Activated CD4-positive, alpha-beta T cell treated with anti-CD3 and anti-CD28 coated beads, Interleukin-2, amount 50 U/mL, for 4 hours (primary cell): ENCODE data around the gene EVC.
A peak's percentile ranks its signal among the peaks of the same experiment; 100 is the strongest.
"Not testable (repeated sequence)": the region's sequence is repeated elsewhere in the genome, so short reads cannot be mapped to it uniquely, and the experiment has no call there.

Experiments used
- DNase-seq, 2 experiments: peaks; one replicate each; pipeline ENCODE4 v3.0.0-alpha.2; 2020

EVC gene

DNA sequence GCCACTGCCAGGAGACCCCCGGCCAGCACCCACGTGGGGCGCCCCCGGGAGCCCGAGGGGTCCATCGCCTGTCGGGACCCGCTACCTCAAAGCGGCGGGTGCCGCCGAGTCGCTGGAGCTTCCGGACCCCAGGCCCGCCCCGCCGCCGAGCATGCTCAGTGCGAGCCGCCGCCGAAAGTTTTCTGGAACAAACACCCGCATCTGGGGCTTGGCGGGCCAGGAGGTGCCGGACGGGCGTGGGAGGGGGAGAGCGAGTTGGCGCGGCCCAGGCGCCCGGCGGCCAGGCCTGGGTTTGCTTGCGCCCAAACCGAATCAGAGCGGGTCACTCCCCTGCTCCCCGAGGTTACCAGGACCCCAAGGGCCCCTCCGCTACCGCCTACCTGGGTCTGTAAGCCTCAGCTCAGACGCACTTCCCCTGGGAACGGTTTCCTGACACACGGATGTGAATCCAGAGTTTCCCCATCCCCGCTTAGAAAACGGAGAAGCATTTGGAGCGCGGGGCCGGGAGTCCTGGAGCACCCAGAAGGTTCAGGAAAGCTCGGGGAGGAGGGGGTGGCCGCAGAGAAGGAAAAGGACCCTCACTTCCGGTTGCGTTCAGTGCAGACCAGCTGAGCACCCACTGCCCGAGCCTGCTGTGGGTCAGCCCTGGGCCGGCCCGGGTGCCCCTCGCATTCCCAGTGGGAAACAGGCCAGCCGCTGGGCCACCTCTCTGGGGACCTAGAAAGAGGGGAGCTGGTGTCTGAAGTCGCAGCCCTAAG is 2.4 kb upstream of the EVC start, which contains the start of gene EVC2:
Gene EVC2, minus strand, starts transcription at position 111 of the 758 bp plus-strand sequence. Its CDS starts 46 bp downstream, at position 65.
- DNase-seq, result peak in 1 of 2 experiments; percentile 7

DNA sequence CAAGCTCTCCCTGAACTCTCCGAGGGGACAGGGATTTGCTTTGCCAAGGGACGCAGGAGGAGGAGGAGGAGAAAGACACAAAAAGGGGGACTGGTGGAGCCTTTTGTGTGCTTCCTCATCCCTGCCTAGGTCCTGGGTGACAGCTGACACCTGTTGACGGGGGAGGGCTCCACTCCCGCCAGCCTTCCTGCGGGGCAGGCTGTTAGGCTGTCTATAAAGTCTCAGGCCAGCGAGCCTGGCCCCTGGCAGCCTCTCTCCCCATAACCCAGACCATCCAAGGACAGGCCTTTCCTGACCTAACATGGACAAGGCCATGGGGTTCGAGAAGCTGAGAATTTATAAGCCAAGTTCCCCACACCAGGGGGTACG is 1.8 kb upstream of the EVC start:
- no peak for DNase-seq

DNA sequence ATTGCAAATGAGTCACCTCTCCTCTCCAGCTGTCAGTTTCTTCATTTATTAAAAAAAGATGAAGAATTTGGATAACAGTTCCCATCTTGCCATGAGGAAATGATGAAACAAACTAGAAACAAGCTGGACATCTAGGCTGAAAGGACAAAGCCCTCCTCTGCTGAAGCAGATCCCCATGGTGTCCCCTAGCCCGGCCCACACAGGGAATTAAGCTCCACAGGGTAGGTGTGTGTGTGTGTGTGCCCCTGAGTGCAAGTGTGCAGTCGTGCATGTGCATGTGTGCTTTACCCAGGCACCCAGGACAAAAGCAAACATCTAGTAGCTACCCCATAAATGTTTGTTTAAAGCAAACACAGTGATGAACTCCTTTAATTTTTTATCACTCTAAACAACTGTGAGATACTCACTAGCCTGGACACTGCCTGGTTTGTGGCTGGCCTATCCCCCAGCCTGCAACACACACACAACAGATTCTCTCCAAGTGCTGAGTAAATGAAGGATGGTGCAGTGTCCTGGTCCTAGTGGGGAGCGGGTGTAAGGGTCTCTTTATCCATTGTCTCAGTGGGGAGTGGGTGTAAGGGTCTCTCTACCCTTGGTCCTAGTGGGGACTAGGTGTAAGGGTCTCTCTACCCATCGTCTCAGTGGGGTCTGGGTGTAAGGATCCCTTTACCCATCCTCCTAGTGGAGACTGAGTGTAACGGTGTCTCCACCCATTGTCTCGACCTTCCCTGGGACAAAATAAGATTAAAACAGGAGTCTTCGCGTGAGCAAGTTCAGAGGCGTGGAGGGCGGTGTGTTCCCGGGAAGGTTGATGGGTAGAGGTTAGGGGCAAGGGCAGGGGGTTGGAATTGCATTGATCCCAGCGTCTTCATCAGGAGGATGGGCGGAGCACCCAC is 688 bp upstream of the EVC start:
- DNase-seq, result no peak

DNA sequence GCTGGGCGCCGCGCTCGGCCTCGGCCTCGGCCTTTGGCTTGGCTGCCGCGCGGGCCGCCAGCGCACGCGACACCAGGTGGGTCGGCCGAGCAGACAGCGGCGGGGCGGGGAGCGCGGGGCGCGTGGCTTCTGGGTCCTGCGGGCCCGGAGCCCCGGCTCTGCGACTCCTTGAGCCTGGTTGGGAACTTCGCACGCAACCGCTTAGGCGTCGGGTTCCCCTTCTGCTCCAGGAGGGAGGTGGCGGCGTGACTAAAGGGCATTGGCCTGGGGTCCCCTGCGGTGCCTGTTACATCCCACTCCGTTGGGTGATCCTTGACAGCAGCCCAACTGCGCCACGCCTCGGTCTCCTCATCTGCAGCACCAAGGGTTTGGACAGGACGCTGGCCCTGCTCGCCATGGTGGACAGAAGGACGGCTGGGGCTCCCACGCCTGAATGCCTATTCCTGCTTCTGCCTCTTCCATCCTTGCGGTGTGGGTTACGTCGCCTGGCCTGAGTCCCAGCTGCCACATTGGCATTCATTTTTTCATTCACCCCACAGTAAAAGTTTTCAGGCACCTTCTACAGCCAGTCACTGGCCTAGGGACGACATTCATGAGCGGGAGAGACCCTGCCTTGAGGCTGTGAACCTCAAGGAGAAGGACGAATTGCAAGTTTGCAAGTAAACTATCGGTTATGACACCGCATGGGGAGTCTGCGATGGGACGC is 631 bp downstream of the EVC start:
- no peak for DNase-seq

DNA sequence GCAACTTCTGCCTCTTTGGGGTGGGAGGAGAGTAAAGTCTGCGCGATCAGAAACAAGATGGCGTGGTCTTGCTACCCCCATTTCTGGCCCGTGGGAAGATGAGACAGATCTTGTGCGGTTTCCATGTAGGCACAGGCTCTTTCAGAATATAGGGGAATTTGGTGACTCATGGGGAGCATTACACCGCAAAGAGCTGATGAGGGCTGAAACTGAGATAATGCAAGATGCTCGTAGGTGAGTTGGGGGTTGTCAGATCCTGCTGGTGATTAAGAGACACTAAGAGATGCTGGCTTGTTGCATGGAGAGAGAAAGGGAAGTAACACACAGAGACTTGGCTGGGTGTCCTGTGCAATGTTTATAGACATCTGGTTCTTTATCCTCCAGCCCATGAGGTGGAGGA is 1.5 kb downstream of the EVC start:
- no peak for DNase-seq

DNA sequence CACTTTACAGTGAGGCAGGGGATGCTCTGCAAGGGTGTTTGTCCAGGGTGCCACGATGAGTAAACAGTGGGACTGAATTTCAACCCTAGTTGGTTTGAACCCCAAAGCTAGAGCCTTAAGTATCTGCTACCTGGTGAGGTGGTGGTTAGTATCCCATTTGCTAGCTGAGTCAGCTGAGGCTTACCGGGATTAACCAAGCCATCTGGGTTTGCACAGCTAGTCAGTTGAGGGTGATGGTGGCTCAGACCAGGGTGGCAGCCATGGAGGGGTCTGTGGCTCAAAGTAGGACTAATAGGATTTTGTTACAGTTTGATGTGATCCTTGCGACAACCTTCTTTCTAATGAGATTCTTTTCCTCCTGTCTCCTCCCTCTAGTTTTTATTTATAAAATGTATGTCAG is 1.9 kb downstream of the EVC start:
- no peak for DNase-seq

DNA sequence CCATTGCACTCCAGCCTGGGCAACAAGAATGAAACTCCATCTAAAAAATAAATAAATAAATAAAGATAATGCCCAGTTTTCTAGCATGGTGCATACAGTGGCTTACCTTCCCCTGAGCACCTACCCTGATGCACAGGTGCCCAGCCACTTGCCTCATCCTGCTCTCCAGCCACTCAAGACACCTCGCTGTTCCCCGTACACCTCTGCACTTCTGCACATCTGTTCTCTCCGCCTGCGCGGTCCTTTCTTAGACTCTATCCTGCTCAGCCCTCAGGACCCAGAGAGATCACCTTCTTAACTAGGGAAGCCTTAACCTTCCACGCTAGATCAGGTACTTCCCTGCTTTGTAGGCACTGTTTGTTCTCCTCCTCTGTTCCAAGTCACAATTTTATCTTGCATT is 2.9 kb downstream of the EVC start:
- DNase-seq, result no peak

DNA sequence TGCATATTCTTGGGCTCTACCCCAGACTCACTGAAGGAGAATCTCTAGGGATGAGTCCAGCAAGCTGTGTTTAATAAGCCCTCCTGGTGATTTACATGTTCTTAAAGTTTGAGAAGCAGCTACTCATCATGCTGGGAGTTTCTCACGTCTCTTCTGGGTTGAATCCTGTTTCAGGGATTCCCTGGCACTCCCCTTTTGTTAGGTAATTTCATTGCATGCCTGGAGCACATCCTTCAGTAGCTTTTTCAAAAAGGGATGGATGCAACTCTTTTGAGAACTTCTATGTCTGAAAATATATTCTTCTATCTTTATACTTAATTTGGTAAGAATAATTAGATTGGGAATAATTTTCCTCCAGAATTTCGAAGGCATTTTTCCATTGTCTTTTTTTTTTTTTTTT is 4.4 kb downstream of the EVC start:
- no peak for DNase-seq

DNA sequence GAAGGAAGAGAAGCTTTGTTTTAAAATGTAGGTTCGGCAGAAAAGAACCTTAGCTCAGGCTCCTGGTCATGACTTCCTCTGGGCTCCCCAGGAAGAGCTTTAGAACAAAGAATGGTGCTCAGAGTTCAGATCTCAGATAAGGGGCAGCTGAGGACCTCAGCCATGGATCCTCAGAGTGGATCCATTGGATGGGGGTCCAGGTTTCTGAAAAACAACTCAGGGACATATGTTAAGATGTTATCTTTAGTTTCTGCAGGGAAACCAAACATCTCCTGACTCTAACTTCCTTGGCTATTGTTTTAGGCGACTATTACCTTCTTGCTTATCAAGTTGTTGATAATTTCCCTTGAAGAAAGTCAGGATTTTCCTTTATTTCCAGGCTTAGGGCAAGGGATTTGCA is 5.4 kb downstream of the EVC start:
- no peak for DNase-seq

DNA sequence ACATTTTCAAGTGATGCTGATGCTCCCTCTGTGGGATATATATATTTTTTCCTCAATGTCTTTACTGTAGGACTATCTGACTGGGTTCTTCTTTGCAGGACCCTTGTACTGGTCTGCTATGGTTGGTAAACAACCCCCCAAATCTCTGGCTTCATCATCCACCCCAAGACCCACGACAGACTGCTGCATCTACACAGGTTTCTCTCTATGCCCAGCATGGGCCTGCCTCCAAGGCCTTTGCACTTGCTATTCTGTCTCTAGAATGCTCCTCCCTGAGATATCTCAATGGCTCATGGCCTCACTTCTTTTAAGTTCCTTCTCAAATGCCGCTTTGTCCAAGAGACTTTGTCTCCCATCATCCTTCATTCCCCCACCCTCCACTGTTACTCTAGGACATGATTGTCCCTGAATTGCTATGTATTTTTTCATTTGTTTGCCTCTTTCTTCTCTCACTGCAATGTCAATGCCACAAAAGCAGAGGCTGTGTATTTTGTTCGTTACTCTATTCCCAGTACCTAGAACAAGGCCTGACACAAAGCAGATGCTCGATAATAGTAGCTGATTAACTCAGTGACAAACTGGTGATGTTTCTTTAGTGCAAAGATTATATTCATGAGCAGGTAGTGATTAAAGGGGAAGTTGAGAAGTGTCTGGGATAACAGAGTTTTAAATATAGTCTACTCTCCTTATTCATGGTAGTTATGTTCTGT is 6.6 kb downstream of the EVC start:
- no peak for DNase-seq

DNA sequence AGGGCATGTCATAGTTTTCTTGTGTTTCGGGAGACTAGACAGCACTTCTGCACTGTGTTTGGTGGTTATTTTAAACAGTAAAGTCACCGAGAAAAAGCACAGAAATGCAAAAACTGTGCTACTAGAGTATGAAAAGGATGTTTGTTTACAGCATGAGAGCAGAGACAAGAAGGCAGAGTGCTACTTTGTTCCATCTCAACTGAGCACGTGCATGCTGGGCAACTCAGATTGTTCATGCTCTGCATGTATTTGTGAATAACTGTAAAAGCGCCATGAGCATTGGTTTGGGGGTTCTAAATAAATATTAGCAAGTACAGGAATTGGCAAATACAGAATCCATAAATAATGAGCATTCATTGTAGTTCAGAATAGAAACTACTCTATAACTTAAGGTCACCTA is 7.4 kb downstream of the EVC start:
- DNase-seq, result no peak

DNA sequence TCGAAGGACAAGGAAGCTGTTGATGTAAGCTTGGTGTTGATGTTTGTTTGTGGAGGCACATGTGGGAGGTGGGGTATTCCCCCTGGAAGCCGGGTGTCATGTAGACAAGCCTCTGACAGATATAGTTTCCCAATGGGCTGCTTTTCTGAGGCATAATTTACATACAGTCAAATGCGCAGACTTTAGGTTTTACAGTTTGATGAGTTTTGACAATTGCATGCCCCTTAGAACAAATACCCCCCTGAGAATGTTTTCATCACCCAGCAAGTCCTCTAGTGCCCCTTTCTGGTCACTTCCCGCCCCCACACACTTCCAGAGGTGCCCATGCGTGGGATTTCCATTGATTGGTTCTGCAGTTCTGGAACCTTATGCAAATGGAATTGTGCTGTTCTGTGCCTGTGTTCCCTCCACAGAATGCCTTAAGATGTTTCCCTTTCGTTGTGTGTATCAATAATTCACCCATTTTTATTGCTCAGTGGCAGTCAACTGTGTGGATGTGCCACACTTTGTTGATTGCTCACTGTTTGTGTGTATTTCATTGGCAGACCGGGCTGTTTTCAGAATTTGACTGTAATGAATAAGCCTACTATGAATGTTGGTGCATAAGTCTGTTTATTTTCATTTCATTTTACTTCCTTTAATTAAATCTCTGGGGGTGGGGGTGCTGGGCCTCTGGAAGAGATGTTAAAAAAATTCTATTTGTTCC is 8.5 kb downstream of the EVC start:
- DNase-seq, result no peak

DNA sequence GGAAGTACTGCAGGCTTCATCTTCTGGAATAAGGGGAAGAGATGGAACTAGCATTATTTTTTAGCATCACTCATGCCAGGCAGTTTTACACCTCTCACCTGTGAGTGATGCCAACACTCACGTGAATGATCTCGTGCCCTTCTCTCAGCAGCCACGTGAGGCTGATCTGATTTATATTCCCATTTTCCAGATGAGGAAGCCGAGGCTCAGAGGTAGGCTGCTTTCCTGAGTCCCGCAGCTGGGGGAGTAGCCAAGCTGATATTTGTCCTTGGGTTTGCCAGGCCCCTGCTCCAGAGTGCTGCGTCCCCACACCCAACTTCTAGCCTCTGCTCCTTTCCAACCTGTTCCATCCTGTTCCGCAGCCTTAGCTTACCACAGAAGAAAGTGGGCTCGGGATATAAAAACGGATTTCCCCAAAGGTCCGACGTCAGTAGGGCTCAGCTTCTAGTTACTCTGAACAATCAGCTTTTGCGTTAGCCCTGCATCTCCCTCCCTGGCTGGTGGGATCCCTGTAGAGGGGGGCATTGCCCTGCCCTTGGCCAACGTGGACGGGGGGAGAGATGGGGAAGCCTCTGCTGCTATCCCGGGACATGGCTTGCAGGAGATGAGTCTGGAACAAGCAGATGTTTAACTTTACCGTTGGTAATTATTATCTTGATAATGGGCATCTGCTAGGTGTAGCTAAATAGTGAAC is 9.3 kb downstream of the EVC start:
- DNase-seq, result no peak

DNA sequence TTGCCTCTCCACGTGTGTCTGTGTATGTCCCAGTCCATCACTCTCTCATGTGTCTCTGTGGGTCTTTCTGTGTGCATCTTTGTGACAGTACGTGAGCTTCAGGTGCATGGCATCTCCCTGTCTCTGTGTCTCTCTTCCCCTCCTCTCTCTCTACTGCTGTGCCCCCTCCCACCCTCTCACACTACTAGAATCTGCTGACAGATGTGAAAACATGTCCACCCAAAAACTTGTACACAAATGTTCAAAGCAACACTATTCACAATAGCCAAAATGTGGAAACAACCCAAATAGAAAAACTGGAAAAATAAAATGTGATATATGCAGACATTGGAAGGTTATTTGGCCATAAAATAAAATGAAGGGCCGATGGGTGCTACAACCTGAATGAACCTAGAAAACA is 10.0 kb downstream of the EVC start:
- DNase-seq, result no peak

DNA sequence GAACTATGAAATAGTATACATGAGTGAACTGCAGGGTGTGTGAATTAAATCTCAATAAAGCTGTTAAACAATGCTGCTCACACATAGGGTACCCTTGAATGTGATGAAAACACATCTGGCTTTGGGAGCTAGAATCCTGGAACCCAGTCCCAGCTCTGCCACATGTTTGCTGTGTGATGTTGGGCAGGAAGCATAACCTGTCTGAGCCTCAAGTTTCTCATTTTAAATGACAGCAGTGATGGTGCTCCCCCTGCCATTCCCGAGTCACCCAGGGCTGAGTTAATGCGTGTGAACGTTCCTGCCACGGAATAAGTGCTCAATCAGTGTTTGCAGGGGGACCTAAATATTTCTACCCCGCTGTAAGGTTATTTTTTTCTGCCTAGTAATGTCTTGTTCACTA is 10.9 kb downstream of the EVC start:
- no peak for DNase-seq

DNA sequence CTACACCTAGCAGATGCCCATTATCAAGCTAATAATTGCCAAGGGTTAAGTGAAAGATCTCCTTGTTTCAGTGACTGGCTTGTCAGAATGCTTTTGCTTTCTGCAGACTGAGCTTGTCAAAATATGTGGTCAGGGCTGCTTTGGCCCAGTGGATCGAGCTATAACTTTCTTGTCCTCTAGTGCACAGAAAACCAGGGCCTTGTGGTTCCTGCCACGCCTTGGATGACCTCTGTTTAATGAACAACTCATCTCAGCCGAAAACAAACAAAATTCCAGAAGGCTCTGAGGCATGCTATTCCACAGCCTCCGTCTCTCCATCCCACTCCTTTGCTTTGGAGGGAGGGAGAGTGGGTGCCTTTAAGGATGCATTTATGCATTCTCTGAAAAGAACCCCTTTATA is 11.3 kb downstream of the EVC start:
- no peak for DNase-seq

DNA sequence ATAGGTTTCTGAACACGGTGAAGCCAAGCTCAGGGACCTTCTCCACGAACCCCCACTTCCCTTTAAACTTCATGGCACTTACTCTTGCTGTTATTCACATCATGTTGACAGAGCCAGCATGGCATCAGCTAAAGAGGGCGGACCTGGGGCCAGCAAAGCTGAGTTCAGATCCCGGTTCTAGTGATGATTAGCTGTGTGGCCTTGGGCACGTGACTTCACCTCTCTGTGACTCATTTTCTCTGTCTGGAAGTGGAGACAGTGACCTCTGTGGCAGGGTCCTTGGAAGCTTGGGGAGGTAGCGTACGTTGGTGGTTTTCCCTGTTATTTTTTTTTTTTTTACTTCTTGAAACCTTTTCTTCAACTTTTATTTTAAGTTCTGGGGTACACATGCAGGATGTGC is 13.4 kb downstream of the EVC start:
- DNase-seq, result no peak

DNA sequence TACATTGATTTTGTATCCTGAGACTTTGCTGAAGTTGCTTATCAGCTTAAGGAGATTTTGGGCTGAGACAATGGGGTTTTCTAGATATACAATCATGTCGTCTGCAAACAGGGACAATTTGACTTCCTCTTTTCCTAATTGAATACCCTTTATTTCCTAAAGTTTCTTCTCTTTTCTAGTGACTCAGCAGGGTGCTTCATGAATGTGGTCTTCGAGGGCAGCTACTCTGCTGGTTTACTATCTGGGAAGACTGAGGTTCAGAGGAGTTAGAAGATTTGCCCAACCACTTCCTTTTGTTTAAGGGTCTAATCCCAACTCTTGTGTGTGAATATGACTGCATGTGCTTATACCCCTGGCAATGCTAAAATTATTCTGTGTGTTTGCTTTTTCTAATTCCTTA is 17.4 kb downstream of the EVC start:
- not testable (repeated sequence) for DNase-seq

DNA sequence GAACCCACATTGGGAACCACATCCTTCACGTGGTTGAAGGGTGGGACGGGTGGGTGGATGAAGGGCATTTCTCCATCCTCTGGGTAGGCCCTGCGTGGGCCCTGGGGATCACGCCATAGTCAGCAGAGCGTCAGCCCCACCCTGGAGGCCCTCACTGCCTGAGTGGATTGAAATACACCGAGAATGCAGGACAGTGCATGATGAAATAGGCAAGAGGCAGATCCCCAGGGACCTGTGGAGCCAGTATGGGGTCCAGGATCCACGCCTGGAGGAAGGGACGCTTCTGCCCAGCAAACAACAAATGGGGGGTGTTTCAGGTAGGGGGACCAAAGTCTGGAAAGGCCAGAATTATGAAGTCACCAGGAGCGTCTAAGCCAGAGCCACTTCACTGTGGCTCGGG is 19.4 kb downstream of the EVC start:
- DNase-seq, result no peak

DNA sequence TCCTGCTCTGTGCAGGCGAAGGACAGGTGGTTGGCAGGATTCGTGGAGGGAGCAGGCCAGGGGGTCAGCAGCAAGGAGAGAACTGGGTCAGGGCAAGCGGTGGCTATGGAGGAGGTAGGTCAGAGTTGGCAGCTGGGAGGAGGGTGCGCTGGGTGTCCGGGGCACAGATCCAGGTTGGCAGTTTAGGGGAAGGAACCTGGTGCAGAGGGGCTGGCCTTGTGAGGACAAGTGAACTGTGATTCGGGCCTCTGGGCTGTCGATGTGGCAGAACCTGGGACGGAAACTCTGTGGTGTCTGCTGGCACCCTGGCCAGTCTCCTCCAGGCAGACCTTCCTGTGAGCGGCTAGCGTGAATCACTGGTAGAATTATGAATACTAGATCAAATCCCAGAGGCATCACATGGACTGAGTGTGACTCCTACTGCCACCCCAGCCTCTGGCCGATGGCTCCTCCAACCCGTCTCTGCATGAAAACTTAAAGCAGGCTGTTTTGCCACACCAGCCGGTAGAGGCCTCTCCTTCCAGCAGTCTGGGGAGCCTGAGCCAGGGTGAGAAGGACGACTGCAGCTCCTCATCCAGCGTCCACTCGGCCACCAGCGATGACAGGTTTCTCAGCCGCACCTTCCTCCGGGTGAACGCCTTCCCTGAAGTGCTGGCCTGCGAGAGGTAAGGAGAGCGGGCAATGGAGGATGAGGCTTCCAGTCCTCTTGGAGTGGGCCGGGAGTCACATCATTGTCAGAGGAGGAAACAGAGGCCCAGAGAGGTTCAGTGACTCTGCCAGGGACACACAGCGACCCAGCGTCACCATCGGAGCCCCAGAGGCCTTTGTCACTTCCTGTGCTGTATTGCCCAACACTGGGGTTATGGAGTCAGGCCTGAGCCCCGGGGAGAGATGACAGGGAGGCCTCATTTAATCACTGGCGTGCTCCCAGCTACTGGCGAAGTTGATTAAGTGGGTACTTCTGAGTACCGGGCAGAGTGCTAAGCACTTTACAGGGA is 20.3 kb downstream of the EVC start:
- DNase-seq, result no peak
